Body of pancreas (tissue), 4 donors: ENCODE results near the gene PCDHGA2.

ENCODE experiments used
- POLR2A ChIP-seq, 3 donors: fragments of 450-650 bp; IDR thresholded peaks; one replicate each; pipeline ENCODE4 v1.6.1; 2016; ENCODE audit warnings: antibody characterized with exemption in 3 of 3, mild to moderate bottlenecking in 2 of 3
- TF ChIP-seq, protein P1 (sequence below), 7 experiments: fragments of 450-650 bp in 4 of 7; fragments of 200-600 bp in 3 of 7; sonication (generic) in 3 of 7; IDR thresholded peaks; one replicate each; pipeline ENCODE4 v1.5.1; 2016 to 2019; ENCODE audit warnings: antibody characterized with exemption in 7 of 7

DNA sequence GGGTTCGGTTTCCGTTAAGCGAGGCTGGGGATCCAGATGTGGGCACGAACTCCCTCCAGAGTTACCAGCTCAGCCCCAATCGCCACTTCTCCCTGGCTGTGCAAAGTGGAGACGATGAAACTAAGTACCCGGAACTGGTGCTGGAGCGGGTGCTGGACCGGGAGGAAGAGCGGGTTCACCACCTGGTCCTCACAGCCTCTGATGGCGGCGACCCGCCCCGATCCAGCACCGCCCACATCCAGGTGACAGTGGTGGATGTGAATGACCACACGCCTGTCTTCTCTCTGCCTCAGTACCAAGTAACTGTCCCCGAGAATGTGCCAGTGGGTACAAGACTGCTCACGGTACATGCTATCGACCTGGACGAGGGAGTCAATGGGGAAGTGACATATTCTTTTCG, 44.8 kb downstream of the PCDHGA2 start:
- TF ChIP-seq, protein P1, sequence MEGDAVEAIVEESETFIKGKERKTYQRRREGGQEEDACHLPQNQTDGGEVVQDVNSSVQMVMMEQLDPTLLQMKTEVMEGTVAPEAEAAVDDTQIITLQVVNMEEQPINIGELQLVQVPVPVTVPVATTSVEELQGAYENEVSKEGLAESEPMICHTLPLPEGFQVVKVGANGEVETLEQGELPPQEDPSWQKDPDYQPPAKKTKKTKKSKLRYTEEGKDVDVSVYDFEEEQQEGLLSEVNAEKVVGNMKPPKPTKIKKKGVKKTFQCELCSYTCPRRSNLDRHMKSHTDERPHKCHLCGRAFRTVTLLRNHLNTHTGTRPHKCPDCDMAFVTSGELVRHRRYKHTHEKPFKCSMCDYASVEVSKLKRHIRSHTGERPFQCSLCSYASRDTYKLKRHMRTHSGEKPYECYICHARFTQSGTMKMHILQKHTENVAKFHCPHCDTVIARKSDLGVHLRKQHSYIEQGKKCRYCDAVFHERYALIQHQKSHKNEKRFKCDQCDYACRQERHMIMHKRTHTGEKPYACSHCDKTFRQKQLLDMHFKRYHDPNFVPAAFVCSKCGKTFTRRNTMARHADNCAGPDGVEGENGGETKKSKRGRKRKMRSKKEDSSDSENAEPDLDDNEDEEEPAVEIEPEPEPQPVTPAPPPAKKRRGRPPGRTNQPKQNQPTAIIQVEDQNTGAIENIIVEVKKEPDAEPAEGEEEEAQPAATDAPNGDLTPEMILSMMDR (IDR thresholded peaks at IDR 0.05) = no peak
- no peak for TF ChIP-seq POLR2A (IDR thresholded peaks at IDR 0.05)
